Activated CD8-positive, alpha-beta memory T cell treated with anti-CD3 and anti-CD28 coated beads for 36 hours (primary cell): ENCODE data around the gene SERPINA10. TPM values are rescaled to one million over a fixed set of nuclear protein-coding genes. Genes with fewer than 3 reads are reported as not detected.
"Not testable (repeated sequence)": the region's sequence is repeated elsewhere in the genome, so short reads cannot be mapped to it uniquely, and the experiment has no call there.

Source experiments
- CTCF ChIA-PET: fragments of 350-600 bp; sonication (Branson Sonifier 250); formaldehyde crosslinking; loops from one replicate; lab custom pipeline; 2021; ENCODE audit warnings: antibody characterized with exemption; lab: Charles Lee
- POLR2A ChIA-PET: fragments of 350-600 bp; sonication (Branson Sonifier 250); formaldehyde crosslinking; loops from one replicate; lab custom pipeline; 2021; ENCODE audit warnings: antibody characterized with exemption; lab: Charles Lee
- total RNA-seq, 2 experiments: library from RNA; stranded (reverse); gene quantifications; one replicate each; pipeline ENCODE4 v1.2.3, GENCODE V29; 2021

SERPINA10 gene
- total RNA-seq, 2 experiments from 2014 or later, result not detected

GRCh38 chr14:94316692-94317091 is 23.6 kb upstream of the SERPINA10 start:
- ChIA-PET CTCF (interaction anchor here (0.5 kb wide), 1 partner anchor 32 kb away, joined by 3 read pairs; no protein-coding TSS in a partner anchor), POLR2A (no interaction called here)

GRCh38 chr14:94314890-94315289 is 21.8 kb upstream of the SERPINA10 start:
- CTCF ChIA-PET, result no interaction called here
- POLR2A ChIA-PET, result no interaction called here

GRCh38 chr14:94313991-94314655 is 21.1 kb upstream of the SERPINA10 start:
- CTCF ChIA-PET, result no interaction called here
- POLR2A ChIA-PET, result no interaction called here

GRCh38 chr14:94312481-94313246 is 19.6 kb upstream of the SERPINA10 start:
- POLR2A ChIA-PET, result no interaction called here

GRCh38 chr14:94310248-94310647 is 17.2 kb upstream of the SERPINA10 start:
- POLR2A ChIA-PET, result no interaction called here
- CTCF ChIA-PET, result interaction anchor here (1.0 kb wide), 1 partner anchor 27 kb away, joined by 3 read pairs; no protein-coding TSS in a partner anchor

More at GRCh38 chr14:94312481-94313246, 19.6 kb upstream of the SERPINA10 start:
- CTCF ChIA-PET, result no interaction called here

GRCh38 chr14:94309721-94310120 is 16.7 kb upstream of the SERPINA10 start:
- CTCF ChIA-PET, result interaction anchor here (1.0 kb wide), 1 partner anchor 27 kb away, joined by 3 read pairs; no protein-coding TSS in a partner anchor
- POLR2A ChIA-PET, result no interaction called here

GRCh38 chr14:94307410-94307992 is 14.4 kb upstream of the SERPINA10 start:
- ChIA-PET CTCF (interaction anchor here (0.7 kb wide), 1 partner anchor 278 kb away, joined by 3 read pairs; no protein-coding TSS in a partner anchor), POLR2A (no interaction called here)

GRCh38 chr14:94306047-94306978 is 13.2 kb upstream of the SERPINA10 start:
- ChIA-PET CTCF (no interaction called here), POLR2A (no interaction called here)

GRCh38 chr14:94305620-94306019 is 12.6 kb upstream of the SERPINA10 start:
- ChIA-PET CTCF (interaction anchor here (0.6 kb wide), 1 partner anchor 105 kb away, joined by 4 read pairs; no protein-coding TSS in a partner anchor), POLR2A (no interaction called here)

- POLR2A ChIA-PET, result no interaction called here
- CTCF ChIA-PET, result no interaction called here
Measured at GRCh38 chr14:94304243-94304642, 11.2 kb upstream of the SERPINA10 start.

- POLR2A ChIA-PET, result no interaction called here
- CTCF ChIA-PET, result no interaction called here
Measured at GRCh38 chr14:94303111-94303510, 10.0 kb upstream of the SERPINA10 start.

GRCh38 chr14:94298130-94298529 is 5.1 kb upstream of the SERPINA10 start:
- CTCF ChIA-PET, result no interaction called here
- POLR2A ChIA-PET, result no interaction called here

GRCh38 chr14:94296181-94296545 is 3.1 kb upstream of the SERPINA10 start:
- POLR2A ChIA-PET, result not testable (repeated sequence)
- CTCF ChIA-PET, result interaction anchor here (0.6 kb wide), 1 partner anchor 1937 kb away, joined by 3 read pairs; no protein-coding TSS in a partner anchor

GRCh38 chr14:94295360-94296180 is 2.5 kb upstream of the SERPINA10 start:
- POLR2A ChIA-PET, result no interaction called here
- CTCF ChIA-PET, result interaction anchor here (0.6 kb wide), 1 partner anchor 1938 kb away, joined by 3 read pairs; no protein-coding TSS in a partner anchor

GRCh38 chr14:94293578-94293924 is 483 bp upstream of the SERPINA10 start:
- ChIA-PET CTCF (no interaction called here), POLR2A (interaction anchor here (0.6 kb wide), 2 partner anchors 31 to 164 kb away, joined by 3 read pairs; no protein-coding TSS in a partner anchor)

- ChIA-PET CTCF (no interaction called here), POLR2A (no interaction called here)
Measured at GRCh38 chr14:94292526-94292871, 569 bp downstream of the SERPINA10 start.

GRCh38 chr14:94291906-94292525 is 1.1 kb downstream of the SERPINA10 start:
- ChIA-PET POLR2A (no interaction called here), CTCF (no interaction called here)
